Fibroblast of mammary gland (primary cell): ENCODE results near the gene PLCL2.

Source experiments
- DNase-seq: peaks from one replicate; pipeline ENCODE4 v3.0.0-alpha.2; 2010; ENCODE audit warnings: low read depth
- H3K4me3 ChIP-seq: 2 replicates; pipeline ENCODE4 v1.5.1; 2011; ENCODE audit warnings: low read depth, mild to moderate bottlenecking, low read length, moderate library complexity; ENCODE audit not compliant: control insufficient read depth
- TF ChIP-seq, protein P1 (sequence below): conservative IDR thresholded peaks from 2 replicates; pipeline ENCODE4 v1.5.1; 2011; ENCODE audit warnings: low read depth, low read length, inconsistent platforms; ENCODE audit not compliant: control insufficient read depth, insufficient read depth

Gene PLCL2

DNA sequence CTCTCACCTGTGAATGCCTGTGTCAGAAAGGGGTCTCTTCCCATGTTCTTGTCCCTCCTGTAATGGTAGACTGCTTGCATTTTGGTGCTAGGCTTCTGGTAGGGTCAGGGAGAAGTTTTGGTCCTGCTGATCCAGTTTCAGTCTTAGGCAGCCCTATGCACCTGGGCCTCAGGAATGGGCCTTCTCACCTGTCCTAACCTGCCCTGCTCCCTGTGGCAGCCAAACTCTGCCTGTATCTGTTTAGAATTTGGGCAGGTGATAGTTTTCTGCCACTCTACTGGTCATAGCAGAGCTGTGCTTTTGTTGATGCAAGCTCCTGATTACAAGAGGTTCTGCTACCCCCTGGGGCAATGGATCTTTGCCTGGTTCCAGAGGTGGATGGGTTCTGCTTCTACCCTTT is 118.7 kb downstream of the PLCL2 start:
- no peak for DNase-seq
- H3K4me3 ChIP-seq = no peak overlapping the region
- TF ChIP-seq, protein P1, sequence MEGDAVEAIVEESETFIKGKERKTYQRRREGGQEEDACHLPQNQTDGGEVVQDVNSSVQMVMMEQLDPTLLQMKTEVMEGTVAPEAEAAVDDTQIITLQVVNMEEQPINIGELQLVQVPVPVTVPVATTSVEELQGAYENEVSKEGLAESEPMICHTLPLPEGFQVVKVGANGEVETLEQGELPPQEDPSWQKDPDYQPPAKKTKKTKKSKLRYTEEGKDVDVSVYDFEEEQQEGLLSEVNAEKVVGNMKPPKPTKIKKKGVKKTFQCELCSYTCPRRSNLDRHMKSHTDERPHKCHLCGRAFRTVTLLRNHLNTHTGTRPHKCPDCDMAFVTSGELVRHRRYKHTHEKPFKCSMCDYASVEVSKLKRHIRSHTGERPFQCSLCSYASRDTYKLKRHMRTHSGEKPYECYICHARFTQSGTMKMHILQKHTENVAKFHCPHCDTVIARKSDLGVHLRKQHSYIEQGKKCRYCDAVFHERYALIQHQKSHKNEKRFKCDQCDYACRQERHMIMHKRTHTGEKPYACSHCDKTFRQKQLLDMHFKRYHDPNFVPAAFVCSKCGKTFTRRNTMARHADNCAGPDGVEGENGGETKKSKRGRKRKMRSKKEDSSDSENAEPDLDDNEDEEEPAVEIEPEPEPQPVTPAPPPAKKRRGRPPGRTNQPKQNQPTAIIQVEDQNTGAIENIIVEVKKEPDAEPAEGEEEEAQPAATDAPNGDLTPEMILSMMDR = no peak

DNA sequence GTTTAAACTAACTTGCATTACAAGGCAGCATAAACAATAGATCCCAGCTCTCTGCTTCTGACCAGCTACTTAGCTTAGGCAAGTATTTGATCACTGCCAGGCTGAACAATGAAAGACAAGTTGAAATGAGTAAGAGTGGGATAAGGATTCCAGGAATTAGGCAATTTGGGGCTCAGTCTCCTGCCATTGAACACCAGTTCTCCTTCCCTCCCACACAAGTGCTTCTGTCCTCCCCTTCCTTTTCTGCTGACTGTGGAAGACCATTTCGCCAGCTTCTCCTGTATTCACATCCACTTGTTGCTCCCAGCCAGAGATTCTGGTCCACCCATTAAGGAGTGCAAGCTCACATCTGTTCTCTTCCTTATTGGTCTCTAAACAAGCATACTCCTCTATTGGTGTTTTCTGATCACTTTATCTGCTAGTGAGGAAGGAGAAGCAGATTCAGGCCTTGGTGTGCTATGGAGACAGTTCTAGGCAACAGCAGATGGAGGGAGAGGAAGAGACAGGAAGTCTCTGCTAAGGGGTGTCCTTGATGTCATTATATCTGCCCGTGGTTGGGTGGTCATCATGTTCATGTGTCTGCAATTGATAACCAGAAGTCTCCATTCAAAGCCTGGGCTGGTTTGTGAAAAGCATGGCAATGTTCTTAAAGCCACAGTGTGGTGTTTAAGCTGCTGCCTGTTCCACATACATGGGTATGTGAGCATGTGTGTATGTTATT is 121.5 kb downstream of the PLCL2 start:
- peak; percentile 38 for DNase-seq
- TF ChIP-seq, protein P1 = no peak

DNA sequence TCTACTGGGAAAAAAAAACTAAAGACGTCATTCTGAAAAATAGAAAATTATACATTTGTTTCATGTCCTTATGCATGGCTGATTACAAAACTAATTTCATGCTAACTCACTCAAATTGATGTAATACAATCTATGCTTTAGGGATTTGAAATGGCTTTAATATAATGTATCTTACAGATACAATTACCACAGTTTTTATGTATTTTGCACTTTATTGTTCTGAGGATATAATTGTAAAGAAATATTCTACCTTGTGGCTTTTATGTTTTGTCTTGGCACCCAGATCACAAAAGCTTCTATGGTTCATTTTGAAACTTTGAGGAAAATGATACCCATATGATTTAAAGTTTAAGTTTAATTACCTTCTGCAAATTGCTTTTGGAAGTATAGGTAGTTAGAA is 122.5 kb downstream of the PLCL2 start:
- TF ChIP-seq, protein P1 = no peak
- H3K4me3 ChIP-seq = no peak overlapping the region
- no peak for DNase-seq

More for the DNA sequence above, 121.5 kb downstream of the PLCL2 start:
- no peak overlapping the region for H3K4me3 ChIP-seq

DNA sequence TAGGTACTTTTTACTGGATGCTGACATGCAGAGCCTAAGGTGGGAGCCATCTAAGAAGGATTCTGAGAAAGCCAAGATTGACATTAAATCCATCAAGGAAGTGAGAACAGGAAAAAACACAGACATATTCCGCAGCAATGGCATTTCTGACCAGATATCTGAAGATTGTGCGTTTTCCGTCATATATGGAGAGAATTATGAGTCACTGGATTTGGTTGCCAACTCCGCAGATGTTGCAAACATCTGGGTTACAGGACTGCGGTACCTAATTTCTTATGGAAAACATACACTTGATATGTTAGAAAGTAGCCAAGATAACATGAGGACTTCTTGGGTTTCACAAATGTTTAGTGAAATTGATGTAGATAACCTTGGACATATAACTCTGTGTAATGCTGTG is 125.1 kb downstream of the PLCL2 start:
- TF ChIP-seq, protein P1 = no peak
- H3K4me3 ChIP-seq = no peak overlapping the region
- peak; percentile 37 for DNase-seq

DNA sequence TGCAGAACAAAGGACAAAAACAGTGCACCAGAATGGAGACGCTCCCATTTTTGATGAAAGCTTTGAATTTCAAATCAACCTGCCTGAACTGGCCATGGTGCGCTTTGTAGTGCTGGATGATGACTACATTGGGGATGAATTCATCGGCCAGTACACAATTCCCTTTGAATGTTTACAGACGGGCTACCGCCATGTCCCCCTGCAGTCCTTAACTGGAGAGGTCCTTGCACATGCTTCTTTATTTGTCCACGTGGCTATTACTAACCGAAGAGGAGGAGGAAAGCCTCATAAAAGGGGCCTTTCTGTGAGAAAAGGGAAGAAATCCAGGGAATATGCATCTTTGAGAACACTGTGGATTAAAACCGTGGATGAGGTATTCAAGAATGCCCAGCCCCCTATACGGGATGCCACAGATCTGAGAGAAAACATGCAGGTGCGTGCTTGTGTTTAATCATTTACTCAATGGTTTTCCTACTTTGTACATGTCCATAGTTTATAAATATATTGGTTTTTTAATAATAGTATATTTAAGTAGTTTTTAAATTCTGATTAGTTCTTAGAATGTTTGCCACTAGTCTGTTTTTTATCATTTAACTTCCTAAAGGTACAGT is 127.1 kb downstream of the PLCL2 start:
- DNase-seq = no peak
- H3K4me3 ChIP-seq = no peak overlapping the region
- TF ChIP-seq, protein P1 = no peak

DNA sequence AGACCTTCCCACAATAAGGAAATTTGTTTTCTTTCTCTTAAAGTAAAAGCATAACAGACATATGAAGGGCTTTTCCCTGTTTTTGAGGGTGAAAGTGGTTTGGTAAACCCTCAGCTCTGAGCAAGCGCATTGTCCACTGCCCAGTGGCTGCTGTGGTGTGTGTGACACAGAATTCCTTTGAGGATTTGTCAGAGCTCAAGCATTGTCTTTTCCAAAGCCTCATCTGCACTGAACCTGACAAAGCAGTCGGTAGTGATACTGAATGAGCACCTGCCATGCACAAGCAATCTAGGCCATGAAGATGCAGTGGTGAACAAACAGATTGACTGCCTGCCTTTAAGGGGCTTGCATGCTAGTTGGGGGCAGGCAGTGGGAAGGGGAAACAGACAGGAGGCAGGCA is 128.3 kb downstream of the PLCL2 start:
- TF ChIP-seq, protein P1 = no peak
- H3K4me3 ChIP-seq = no peak overlapping the region
- no peak for DNase-seq

DNA sequence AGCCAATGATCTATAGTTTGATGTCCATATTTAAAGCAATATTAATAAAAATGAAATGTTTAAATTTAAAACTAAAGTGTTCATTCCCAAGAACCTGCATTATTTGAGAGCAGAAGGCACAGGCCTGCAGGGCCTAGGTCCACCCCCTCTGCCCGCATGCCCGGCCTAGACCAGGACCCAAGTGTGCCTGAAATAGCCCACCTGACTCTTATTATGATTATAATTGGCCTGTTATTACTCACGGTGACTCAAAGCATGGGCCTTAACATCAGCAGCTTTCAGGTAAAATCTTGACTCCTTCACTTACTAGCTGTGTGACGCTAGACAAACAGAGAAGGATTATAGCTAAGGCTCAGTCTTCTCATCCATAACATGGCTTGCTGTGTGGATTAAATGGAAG is 128.8 kb downstream of the PLCL2 start:
- DNase-seq = no peak
- TF ChIP-seq, protein P1 = no peak
- H3K4me3 ChIP-seq = no peak overlapping the region
